ENCODE data around the gene SPARC. TPM values are rescaled to one million over a fixed set of nuclear protein-coding genes. Genes with fewer than 3 reads are reported as not detected.
"Not testable (repeated sequence)": the region's sequence is repeated elsewhere in the genome, so short reads cannot be mapped to it uniquely, and the experiment has no call there.

Gene SPARC
- total RNA-seq, 1 donor from 2014 or later, result not detected

GRCh38 chr5:151718153-151718552 lies 31.4 kb upstream of the SPARC start:
- no peak for DNase-seq
- Mint-ChIP-seq H3K4me3 (no peak overlapping the region), H3K9me3 (no peaks in the 10 kb centered on the region), H3K27me3 (peaks cover 2% of the 10 kb centered on the region), H3K27ac (no peak overlapping the region), H3K4me1 (peaks cover 6% of the 10 kb centered on the region), H3K36me3 (ENCODE audit: low read depth) (no peaks in the 10 kb centered on the region)
- intact Hi-C loops (cut with micrococcal nuclease), result no loop called here

- intact Hi-C loops (cut with micrococcal nuclease), result no loop called here
- Mint-ChIP-seq H3K27me3 (peaks cover 8% of the 10 kb centered on the region), H3K9me3 (no peaks in the 10 kb centered on the region), H3K4me1 (peaks cover 6% of the 10 kb centered on the region), H3K27ac (no peak overlapping the region), H3K4me3 (no peak overlapping the region), H3K36me3 (ENCODE audit: low read depth) (no peaks in the 10 kb centered on the region)
- no peak for DNase-seq
Observed at GRCh38 chr5:151717416-151717815, 30.7 kb upstream of the SPARC start.

- no peak overlapping the region for H3K27ac Mint-ChIP-seq
Observed at GRCh38 chr5:151709109-151709735, 22.5 kb upstream of the SPARC start.

GRCh38 chr5:151708126-151708525 lies 21.4 kb upstream of the SPARC start:
- H3K27ac Mint-ChIP-seq, result no peak overlapping the region
- intact Hi-C loops (cut with micrococcal nuclease), result no loop called here
- H3K4me1 Mint-ChIP-seq, result no peaks in the 10 kb centered on the region
- no peaks in the 10 kb centered on the region for H3K36me3 Mint-ChIP-seq (ENCODE audit: low read depth)
- peaks cover 25% of the 10 kb centered on the region for H3K27me3 Mint-ChIP-seq
- DNase-seq, result no peak
- no peak overlapping the region for H3K4me3 Mint-ChIP-seq
- H3K9me3 Mint-ChIP-seq, result no peaks in the 10 kb centered on the region

More at GRCh38 chr5:151709109-151709735, 22.5 kb upstream of the SPARC start:
- Mint-ChIP-seq H3K36me3 (ENCODE audit: low read depth) (no peaks in the 10 kb centered on the region), H3K27me3 (peaks cover 25% of the 10 kb centered on the region), H3K4me1 (no peaks in the 10 kb centered on the region), H3K4me3 (no peak overlapping the region), H3K9me3 (no peaks in the 10 kb centered on the region)
- intact Hi-C loops (cut with micrococcal nuclease), result no loop called here
- no peak for DNase-seq

- no peaks in the 10 kb centered on the region for H3K9me3 Mint-ChIP-seq
- intact Hi-C loops (cut with micrococcal nuclease), result no loop called here
- H3K27me3 Mint-ChIP-seq, result peaks cover 20% of the 10 kb centered on the region
- no peaks in the 10 kb centered on the region for H3K36me3 Mint-ChIP-seq (ENCODE audit: low read depth)
- no peak overlapping the region for H3K4me3 Mint-ChIP-seq
- H3K4me1 Mint-ChIP-seq, result no peaks in the 10 kb centered on the region
- H3K27ac Mint-ChIP-seq, result no peak overlapping the region
- no peak for DNase-seq
Observed at GRCh38 chr5:151707567-151707966, 20.9 kb upstream of the SPARC start.

- intact Hi-C loops (cut with micrococcal nuclease), result no loop called here
- Mint-ChIP-seq H3K4me1 (no peaks in the 10 kb centered on the region), H3K36me3 (ENCODE audit: low read depth) (no peaks in the 10 kb centered on the region), H3K9me3 (no peaks in the 10 kb centered on the region), H3K27ac (no peak overlapping the region), H3K27me3 (peaks cover 14% of the 10 kb centered on the region), H3K4me3 (no peak overlapping the region)
- DNase-seq, result no peak
Observed at GRCh38 chr5:151706906-151707305, 20.2 kb upstream of the SPARC start.

GRCh38 chr5:151703780-151704179 lies 17.1 kb upstream of the SPARC start:
- Mint-ChIP-seq H3K27ac (no peak overlapping the region), H3K4me3 (no peak overlapping the region), H3K9me3 (no peaks in the 10 kb centered on the region), H3K36me3 (ENCODE audit: low read depth) (no peaks in the 10 kb centered on the region), H3K27me3 (peaks cover 3% of the 10 kb centered on the region), H3K4me1 (no peaks in the 10 kb centered on the region)
- intact Hi-C loops (cut with micrococcal nuclease), result no loop called here
- no peak for DNase-seq

- no peaks in the 10 kb centered on the region for H3K9me3 Mint-ChIP-seq
- no peaks in the 10 kb centered on the region for H3K36me3 Mint-ChIP-seq (ENCODE audit: low read depth)
- H3K4me1 Mint-ChIP-seq, result no peaks in the 10 kb centered on the region
- intact Hi-C loops (cut with micrococcal nuclease), result no loop called here
- H3K27me3 Mint-ChIP-seq, result peaks cover 3% of the 10 kb centered on the region
- H3K4me3 Mint-ChIP-seq, result no peak overlapping the region
- DNase-seq, result no peak
- no peak overlapping the region for H3K27ac Mint-ChIP-seq
Observed at GRCh38 chr5:151703227-151703626, 16.5 kb upstream of the SPARC start.

- intact Hi-C loops (cut with micrococcal nuclease), result no loop called here
- Mint-ChIP-seq H3K27ac (no peak overlapping the region), H3K27me3 (peaks cover 3% of the 10 kb centered on the region), H3K36me3 (ENCODE audit: low read depth) (no peaks in the 10 kb centered on the region), H3K9me3 (no peaks in the 10 kb centered on the region), H3K4me1 (no peaks in the 10 kb centered on the region), H3K4me3 (no peak overlapping the region)
- no peak for DNase-seq
Observed at GRCh38 chr5:151700820-151701219, 14.1 kb upstream of the SPARC start.

GRCh38 chr5:151700296-151700695 lies 13.6 kb upstream of the SPARC start:
- H3K4me1 Mint-ChIP-seq, result no peaks in the 10 kb centered on the region
- H3K36me3 Mint-ChIP-seq (ENCODE audit: low read depth), result no peaks in the 10 kb centered on the region
- H3K9me3 Mint-ChIP-seq, result no peaks in the 10 kb centered on the region
- DNase-seq, result no peak
- H3K4me3 Mint-ChIP-seq, result no peak overlapping the region
- intact Hi-C loops (cut with micrococcal nuclease), result no loop called here
- peaks cover 3% of the 10 kb centered on the region for H3K27me3 Mint-ChIP-seq
- no peak overlapping the region for H3K27ac Mint-ChIP-seq

- no peaks in the 10 kb centered on the region for H3K4me1 Mint-ChIP-seq
- no peaks in the 10 kb centered on the region for H3K9me3 Mint-ChIP-seq
- H3K27me3 Mint-ChIP-seq, result peaks cover 3% of the 10 kb centered on the region
- intact Hi-C loops (cut with micrococcal nuclease), result no loop called here
- H3K27ac Mint-ChIP-seq, result no peak overlapping the region
- DNase-seq, result no peak
- H3K4me3 Mint-ChIP-seq, result no peak overlapping the region
- no peaks in the 10 kb centered on the region for H3K36me3 Mint-ChIP-seq (ENCODE audit: low read depth)
Observed at GRCh38 chr5:151699071-151699901, 12.6 kb upstream of the SPARC start.

GRCh38 chr5:151698081-151698480 lies 11.4 kb upstream of the SPARC start:
- intact Hi-C loops (cut with micrococcal nuclease); H3K36me3 Mint-ChIP-seq (ENCODE audit: low read depth); H3K27me3 Mint-ChIP-seq; DNase-seq; H3K27ac Mint-ChIP-seq; H3K9me3 Mint-ChIP-seq; H3K4me3 Mint-ChIP-seq; H3K4me1 Mint-ChIP-seq: not testable (repeated sequence)

GRCh38 chr5:151697452-151697851 lies 10.7 kb upstream of the SPARC start:
- Mint-ChIP-seq H3K27me3 (peaks cover 3% of the 10 kb centered on the region), H3K4me1 (no peaks in the 10 kb centered on the region), H3K36me3 (ENCODE audit: low read depth) (no peaks in the 10 kb centered on the region), H3K27ac (no peak overlapping the region), H3K4me3 (no peak overlapping the region), H3K9me3 (no peaks in the 10 kb centered on the region)
- intact Hi-C loops (cut with micrococcal nuclease), result no loop called here
- DNase-seq, result no peak

- no peaks in the 10 kb centered on the region for H3K9me3 Mint-ChIP-seq
- H3K4me1 Mint-ChIP-seq, result no peaks in the 10 kb centered on the region
- intact Hi-C loops (cut with micrococcal nuclease), result no loop called here
- DNase-seq, result no peak
- peaks cover 3% of the 10 kb centered on the region for H3K27me3 Mint-ChIP-seq
- H3K27ac Mint-ChIP-seq, result no peak overlapping the region
- H3K36me3 Mint-ChIP-seq (ENCODE audit: low read depth), result no peaks in the 10 kb centered on the region
- no peak overlapping the region for H3K4me3 Mint-ChIP-seq
Observed at GRCh38 chr5:151696470-151697061, 9.9 kb upstream of the SPARC start.
